HCT116 (cell line): Measurements from ENCODE around the gene KPNA3. TPM values are rescaled to one million over a fixed set of nuclear protein-coding genes. Genes with fewer than 3 reads are reported as not detected.

Experiments used
- ATAC-seq: fragments of 200-7000 bp; cut with Tn5 transposase; 2 replicates; pipeline ENCODE4 v1.9.1; 2020; ENCODE audit warnings: mild to moderate bottlenecking, moderate library complexity
- BruUV-seq: library from RNA; stranded (reverse); fragments of 400-500 nt; replicated peaks from 2 replicates; lab custom pipeline; 2021; lab: Mats Ljungman, UMichigan
- CTCF ChIA-PET: fragments of 300-600 bp; sonication (Branson Sonifier 250); formaldehyde crosslinking; loops from one replicate; lab custom pipeline; 2021; ENCODE audit warnings: antibody characterized with exemption; lab: Charles Lee
- POLR2A ChIA-PET: fragments of 300-600, 350-600 bp; sonication (Branson Sonifier 250); formaldehyde crosslinking; loops from one replicate; lab custom pipeline; 2021; ENCODE audit warnings: antibody characterized with exemption; lab: Charles Lee
- RAD21 ChIA-PET, 2 experiments: fragments of 300-600 bp; sonication (Branson Sonifier 250); formaldehyde crosslinking; loops; one replicate each; lab custom pipeline; 2023; ENCODE audit warnings: low total read pairs in 2 of 2; ENCODE audit not compliant: uncharacterized antibody in 2 of 2, unreplicated experiment in 2 of 2, low non-redundant PET in 1 of 2; lab: Charles Lee
- DNase-seq: peaks from one replicate; pipeline ENCODE4 v3.0.0-alpha.2; 2010; ENCODE audit warnings: low read depth, low spot score
- H2AFZ ChIP-seq: fragments of 200-600 bp; shearing (Covaris generic), sonication (generic); 2 replicates; pipeline ENCODE4 v1.6.1; 2017; ENCODE audit warnings: low read depth, mixed run types, mixed read lengths, antibody characterized with exemption, low read length; ENCODE audit not compliant: poor library complexity, severe bottlenecking
- H3K27ac ChIP-seq: 2 replicates; pipeline ENCODE4 v1.5.1; 2012; ENCODE audit warnings: low read depth, low read length
- H3K27me3 ChIP-seq: fragments of 200-600 bp; sonication (generic); 2 replicates; pipeline ENCODE4 v1.6.1; 2016; ENCODE audit warnings: mixed run types, low read length, mixed read lengths; ENCODE audit not compliant: insufficient read depth
- H3K36me3 ChIP-seq, 2 experiments: fragments of 200-500 bp in 1 of 2; fragments of 200-600 bp in 1 of 2; sonication (Bioruptor generic) in 1 of 2; sonication (generic) in 1 of 2; 2 replicates each; pipeline versions ENCODE4 v1.5.1 to v1.6.1; 2014 to 2016; ENCODE audit warnings: low read length in 2 of 2, inconsistent platforms in 1 of 2, mixed read lengths in 1 of 2, mixed run types in 1 of 2; ENCODE audit not compliant: insufficient read depth in 2 of 2, control insufficient read depth in 1 of 2
- H3K4me1 ChIP-seq, 2 experiments: fragments of 200-600 bp in 1 of 2; sonication (generic) in 1 of 2; 2 replicates each; pipeline versions ENCODE4 v1.5.1 to v1.6.1; 2012 to 2017; ENCODE audit warnings: low read length in 2 of 2, inconsistent platforms in 1 of 2, mild to moderate bottlenecking in 1 of 2, mixed read lengths in 1 of 2, mixed run types in 1 of 2, moderate library complexity in 1 of 2; ENCODE audit not compliant: insufficient read depth in 2 of 2, control insufficient read depth in 1 of 2
- H3K4me2 ChIP-seq: fragments of 200-600 bp; sonication (generic); 2 replicates; pipeline ENCODE4 v1.6.1; 2017; ENCODE audit warnings: mixed run types, low read length, mixed read lengths
- H3K4me3 ChIP-seq, 2 experiments: fragments of 200-600 bp in 1 of 2; sonication (generic) in 1 of 2; replicated peaks in 1 of 2; 2 replicates each; pipeline ENCODE4 v1.5.1; 2011 to 2016; ENCODE audit warnings: low read length in 2 of 2, control low read depth in 1 of 2, low read depth in 1 of 2, mild to moderate bottlenecking in 1 of 2, mixed read lengths in 1 of 2, mixed run types in 1 of 2
- H3K79me2 ChIP-seq: fragments of 200-600 bp; sonication (generic); 2 replicates; pipeline ENCODE4 v1.6.1; 2017; ENCODE audit warnings: mild to moderate bottlenecking, mixed run types, low read length, moderate library complexity, mixed read lengths; ENCODE audit not compliant: insufficient read depth
- H3K9ac ChIP-seq: fragments of 200-600 bp; sonication (generic); 2 replicates; pipeline ENCODE4 v1.6.1; 2016; ENCODE audit warnings: low read length, mixed read lengths
- H3K9me2 ChIP-seq: fragments of 200-600 bp; sonication (generic), shearing (Covaris generic); 2 replicates; pipeline ENCODE4 v1.6.1; 2017; ENCODE audit warnings: mixed run types, mild to moderate bottlenecking, moderate library complexity; ENCODE audit not compliant: insufficient read depth
- H3K9me3 ChIP-seq, 2 experiments: fragments of 200-500 bp in 1 of 2; fragments of 200-600 bp in 1 of 2; sonication (Bioruptor generic) in 1 of 2; sonication (generic) in 1 of 2; 2 replicates each; pipeline ENCODE4 v1.6.1; 2014 to 2017; ENCODE audit warnings: low read length in 2 of 2, mixed read lengths in 2 of 2, inconsistent platforms in 1 of 2, low read depth in 1 of 2, mild to moderate bottlenecking in 1 of 2, mixed run types in 1 of 2, moderate library complexity in 1 of 2; ENCODE audit not compliant: control insufficient read depth in 1 of 2, insufficient read depth in 1 of 2
- H4K20me1 ChIP-seq: fragments of 200-600 bp; sonication (generic), shearing (Covaris generic); 2 replicates; pipeline ENCODE4 v1.6.1; 2017; ENCODE audit warnings: mixed run types, mild to moderate bottlenecking, moderate library complexity; ENCODE audit not compliant: insufficient read depth
- ATF3 ChIP-seq: IDR thresholded peaks from 2 replicates; pipeline ENCODE4 v1.6.1; 2012
- CBX3 ChIP-seq: IDR thresholded peaks from 2 replicates; pipeline ENCODE4 v1.6.1; 2012; ENCODE audit warnings: low read depth
- EGR1 ChIP-seq: IDR thresholded peaks from 2 replicates; pipeline ENCODE4 v1.6.1; 2012; ENCODE audit warnings: low read depth
- ELF1 ChIP-seq: IDR thresholded peaks from 2 replicates; pipeline ENCODE4 v1.6.1; 2012; ENCODE audit warnings: low read depth, borderline replicate concordance
- EZH2 ChIP-seq: fragments of 200-600 bp; sonication (generic); IDR thresholded peaks from 2 replicates; pipeline ENCODE4 v1.6.1; 2017; ENCODE audit warnings: antibody characterized with exemption, mixed run types
- EZH2phosphoT487 ChIP-seq: fragments of 200-600 bp; IDR thresholded peaks from 2 replicates; pipeline ENCODE4 v1.6.1; 2018; ENCODE audit warnings: antibody characterized with exemption, borderline replicate concordance
- FOSL1 ChIP-seq: IDR thresholded peaks from 2 replicates; pipeline ENCODE4 v1.6.1; 2012; ENCODE audit warnings: low read depth
- JUND ChIP-seq: IDR thresholded peaks from 2 replicates; pipeline ENCODE4 v1.6.1; 2012
- MAX ChIP-seq: IDR thresholded peaks from 2 replicates; pipeline ENCODE4 v1.6.1; 2012
- POLR2A ChIP-seq: IDR thresholded peaks from 2 replicates; pipeline ENCODE4 v1.7.0; 2011; ENCODE audit warnings: borderline replicate concordance; ENCODE audit not compliant: insufficient read depth, insufficient read length; ENCODE audit errors: extremely low read depth
- SIN3A ChIP-seq: IDR thresholded peaks from 2 replicates; pipeline ENCODE4 v1.6.1; 2012; ENCODE audit warnings: low read depth
- SP1 ChIP-seq: IDR thresholded peaks from 2 replicates; pipeline ENCODE4 v1.6.1; 2012; ENCODE audit warnings: low read depth
- SRF ChIP-seq: IDR thresholded peaks from 2 replicates; pipeline ENCODE4 v1.6.1; 2012; ENCODE audit warnings: low read depth
- ZBTB33 ChIP-seq: IDR thresholded peaks from 2 replicates; pipeline ENCODE4 v1.6.1; 2011; ENCODE audit warnings: mild to moderate bottlenecking, low read length, moderate library complexity; ENCODE audit not compliant: insufficient replicate concordance; ENCODE audit errors: extremely low read depth
- ZNF274 ChIP-seq: fragments of 200-500 bp; sonication (Bioruptor generic); IDR thresholded peaks from 2 replicates; pipeline ENCODE4 v1.6.1; 2014; ENCODE audit warnings: mild to moderate bottlenecking, low read depth, low read length, inconsistent platforms
- intact Hi-C: fragments of 100-400 bp; cut with micrococcal nuclease; formaldehyde crosslinking; loops from 2 replicates; pipeline ENCODE4 v1.10.0; 2022
- total RNA-seq: library from RNA; stranded (reverse); gene quantifications from one replicate; pipeline ENCODE4 v1.2.1, GENCODE V29; 2021; ENCODE audit not compliant: unreplicated experiment

Gene KPNA3
- total RNA-seq, 1 experiment from 2014 or later, result 45.0 TPM

- Histone ChIP-seq H3K9me2 (no peaks in the 10 kb centered on the region), H3K4me3 (no peak overlapping the region), H3K4me2 (no peak overlapping the region), H3K9me3 (no peaks in the 10 kb centered on the region), H4K20me1 (peaks cover 7% of the 10 kb centered on the region; the same call in 1 of the 2 replicates), H3K27me3 (no peaks in the 10 kb centered on the region), H2AFZ (no peak overlapping the region), H3K9ac (no peak overlapping the region), H3K36me3 (no peaks in the 10 kb centered on the region), H3K27ac (no peak overlapping the region), H3K79me2 (peaks cover 95% of the 10 kb centered on the region), H3K4me1 (no peaks in the 10 kb centered on the region)
- no peak for TF ChIP-seq SP1
- no peak for TF ChIP-seq EZH2phosphoT487
- no peak for TF ChIP-seq ATF3
- TF ChIP-seq MAX, result no peak
- no peak for TF ChIP-seq ELF1
- TF ChIP-seq EZH2, result no peak
- no peak for TF ChIP-seq JUND
- TF ChIP-seq SRF, result no peak
- no peak for TF ChIP-seq CBX3
- no peak for TF ChIP-seq EGR1
- TF ChIP-seq ZBTB33, result no peak
- TF ChIP-seq ZNF274, result no peak
- TF ChIP-seq FOSL1, result no peak
- no peak for TF ChIP-seq POLR2A
- TF ChIP-seq SIN3A, result no peak
- ChIA-PET POLR2A (no interaction called here), CTCF (no interaction called here), RAD21 (no interaction called here)
- no TSS peak for BruUV-seq
- intact Hi-C loops, result no loop called here
- DNase-seq (no peak), ATAC-seq (no peak)
Measured at GRCh38 chr13:49756263-49756662, 36.2 kb downstream of the KPNA3 start.
